HL-60 (cell line): ENCODE data around the gene THAP7.

Experiments used
- GABPA ChIP-seq: IDR thresholded peaks from 2 replicates; pipeline ENCODE4 v1.6.1; 2012; ENCODE audit warnings: low read depth
- POLR2AphosphoS5 ChIP-seq: IDR thresholded peaks from 2 replicates; pipeline ENCODE4 v1.6.1; 2012; ENCODE audit warnings: low read depth
- SPI1 ChIP-seq: IDR thresholded peaks from 2 replicates; pipeline ENCODE4 v1.6.1; 2012; ENCODE audit warnings: low read depth, mild to moderate bottlenecking, borderline replicate concordance
- TF ChIP-seq, protein P1 (sequence below): IDR thresholded peaks from one replicate; pipeline ENCODE4 v1.5.1; 2011; ENCODE audit warnings: low read length, control low read depth, inconsistent platforms; ENCODE audit not compliant: insufficient read depth
- TF ChIP-seq, protein P2 (sequence below): IDR thresholded peaks from 2 replicates; pipeline ENCODE4 v1.6.1; 2012; ENCODE audit warnings: low read depth; ENCODE audit not compliant: insufficient replicate concordance

DNA sequence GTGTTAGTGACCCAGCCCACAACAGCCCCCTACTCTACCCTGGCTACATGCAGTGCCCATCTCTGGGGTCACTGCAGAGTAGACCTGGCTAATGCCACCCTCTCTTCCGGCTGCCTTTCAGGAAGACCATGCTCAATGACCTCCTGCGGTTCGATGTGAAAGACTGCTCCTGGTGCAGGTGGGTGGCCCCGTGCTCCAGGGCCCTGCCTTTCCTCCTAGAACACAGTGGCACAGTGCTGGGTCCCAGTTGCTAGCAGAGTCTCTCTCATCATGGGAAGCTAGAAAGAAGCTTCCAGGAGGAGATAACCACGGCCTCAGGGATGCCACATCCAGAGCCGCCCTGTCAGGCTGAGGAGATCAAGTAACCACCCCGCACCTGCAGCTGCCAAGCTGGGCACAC is 16.2 kb downstream of the THAP7 start:
- TF ChIP-seq SPI1 (no peak), POLR2AphosphoS5 (no peak), GABPA (no peak)
- TF ChIP-seq, protein P1, sequence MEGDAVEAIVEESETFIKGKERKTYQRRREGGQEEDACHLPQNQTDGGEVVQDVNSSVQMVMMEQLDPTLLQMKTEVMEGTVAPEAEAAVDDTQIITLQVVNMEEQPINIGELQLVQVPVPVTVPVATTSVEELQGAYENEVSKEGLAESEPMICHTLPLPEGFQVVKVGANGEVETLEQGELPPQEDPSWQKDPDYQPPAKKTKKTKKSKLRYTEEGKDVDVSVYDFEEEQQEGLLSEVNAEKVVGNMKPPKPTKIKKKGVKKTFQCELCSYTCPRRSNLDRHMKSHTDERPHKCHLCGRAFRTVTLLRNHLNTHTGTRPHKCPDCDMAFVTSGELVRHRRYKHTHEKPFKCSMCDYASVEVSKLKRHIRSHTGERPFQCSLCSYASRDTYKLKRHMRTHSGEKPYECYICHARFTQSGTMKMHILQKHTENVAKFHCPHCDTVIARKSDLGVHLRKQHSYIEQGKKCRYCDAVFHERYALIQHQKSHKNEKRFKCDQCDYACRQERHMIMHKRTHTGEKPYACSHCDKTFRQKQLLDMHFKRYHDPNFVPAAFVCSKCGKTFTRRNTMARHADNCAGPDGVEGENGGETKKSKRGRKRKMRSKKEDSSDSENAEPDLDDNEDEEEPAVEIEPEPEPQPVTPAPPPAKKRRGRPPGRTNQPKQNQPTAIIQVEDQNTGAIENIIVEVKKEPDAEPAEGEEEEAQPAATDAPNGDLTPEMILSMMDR: no peak
- TF ChIP-seq, protein P2, sequence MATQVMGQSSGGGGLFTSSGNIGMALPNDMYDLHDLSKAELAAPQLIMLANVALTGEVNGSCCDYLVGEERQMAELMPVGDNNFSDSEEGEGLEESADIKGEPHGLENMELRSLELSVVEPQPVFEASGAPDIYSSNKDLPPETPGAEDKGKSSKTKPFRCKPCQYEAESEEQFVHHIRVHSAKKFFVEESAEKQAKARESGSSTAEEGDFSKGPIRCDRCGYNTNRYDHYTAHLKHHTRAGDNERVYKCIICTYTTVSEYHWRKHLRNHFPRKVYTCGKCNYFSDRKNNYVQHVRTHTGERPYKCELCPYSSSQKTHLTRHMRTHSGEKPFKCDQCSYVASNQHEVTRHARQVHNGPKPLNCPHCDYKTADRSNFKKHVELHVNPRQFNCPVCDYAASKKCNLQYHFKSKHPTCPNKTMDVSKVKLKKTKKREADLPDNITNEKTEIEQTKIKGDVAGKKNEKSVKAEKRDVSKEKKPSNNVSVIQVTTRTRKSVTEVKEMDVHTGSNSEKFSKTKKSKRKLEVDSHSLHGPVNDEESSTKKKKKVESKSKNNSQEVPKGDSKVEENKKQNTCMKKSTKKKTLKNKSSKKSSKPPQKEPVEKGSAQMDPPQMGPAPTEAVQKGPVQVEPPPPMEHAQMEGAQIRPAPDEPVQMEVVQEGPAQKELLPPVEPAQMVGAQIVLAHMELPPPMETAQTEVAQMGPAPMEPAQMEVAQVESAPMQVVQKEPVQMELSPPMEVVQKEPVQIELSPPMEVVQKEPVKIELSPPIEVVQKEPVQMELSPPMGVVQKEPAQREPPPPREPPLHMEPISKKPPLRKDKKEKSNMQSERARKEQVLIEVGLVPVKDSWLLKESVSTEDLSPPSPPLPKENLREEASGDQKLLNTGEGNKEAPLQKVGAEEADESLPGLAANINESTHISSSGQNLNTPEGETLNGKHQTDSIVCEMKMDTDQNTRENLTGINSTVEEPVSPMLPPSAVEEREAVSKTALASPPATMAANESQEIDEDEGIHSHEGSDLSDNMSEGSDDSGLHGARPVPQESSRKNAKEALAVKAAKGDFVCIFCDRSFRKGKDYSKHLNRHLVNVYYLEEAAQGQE: no peak
